MCF 10A (cell line): ENCODE measurements around the gene PPP5C. TPM values are rescaled to one million over a fixed set of nuclear protein-coding genes. Genes with fewer than 3 reads are reported as not detected.

Experiments used
- BruUV-seq: library from RNA; stranded (reverse); fragments of 400-500 nt; replicated peaks from 2 replicates; lab custom pipeline; 2021; lab: Mats Ljungman, UMichigan
- CTCF ChIA-PET: fragments of 300-600 bp; sonication (Branson Sonifier 250); formaldehyde crosslinking; extraction: SDS; loops from one replicate; lab custom pipeline; 2021; ENCODE audit warnings: antibody characterized with exemption, inconsistent platforms; lab: Yijun Ruan, JAX
- POLR2A ChIA-PET: fragments of 300-600, 350-650 bp; sonication (Branson Sonifier 250); formaldehyde crosslinking; extraction: SDS; loops from one replicate; lab custom pipeline; 2020; ENCODE audit warnings: antibody characterized with exemption, inconsistent platforms; lab: Yijun Ruan, JAX
- DNase-seq: peaks from one replicate; pipeline ENCODE4 v3.0.0-alpha.2; 2018; ENCODE audit not compliant: unreplicated experiment
- H3K27ac Mint-ChIP-seq: one replicate; pipeline ENCODE4 v1.8.0; 2022; ENCODE audit warnings: mild to moderate bottlenecking, low read depth, mixed read lengths; ENCODE audit not compliant: unreplicated experiment
- H3K27me3 Mint-ChIP-seq: one replicate; pipeline ENCODE4 v1.8.0; 2022; ENCODE audit warnings: mixed read lengths; ENCODE audit not compliant: insufficient read depth, unreplicated experiment
- H3K36me3 Mint-ChIP-seq: one replicate; pipeline ENCODE4 v1.8.0; 2022; ENCODE audit warnings: mild to moderate bottlenecking, moderate library complexity, mixed read lengths; ENCODE audit not compliant: insufficient read depth, unreplicated experiment
- H3K4me1 Mint-ChIP-seq: one replicate; pipeline ENCODE4 v1.8.0; 2022; ENCODE audit warnings: mixed read lengths; ENCODE audit not compliant: insufficient read depth, unreplicated experiment
- H3K4me3 Mint-ChIP-seq: one replicate; pipeline ENCODE4 v1.8.0; 2022; ENCODE audit warnings: mild to moderate bottlenecking, moderate library complexity, mixed read lengths; ENCODE audit not compliant: unreplicated experiment
- H3K9me3 Mint-ChIP-seq: one replicate; pipeline ENCODE4 v1.8.0; 2022; ENCODE audit warnings: mixed read lengths; ENCODE audit not compliant: unreplicated experiment
- CTCF ChIP-seq: fragments of 200-600 bp; IDR thresholded peaks from one replicate; pipeline ENCODE4 v1.8.0; 2022; ENCODE audit warnings: antibody characterized with exemption, mild to moderate bottlenecking; ENCODE audit not compliant: unreplicated experiment
- intact Hi-C: fragments of 100-400 bp; cut with micrococcal nuclease; formaldehyde crosslinking; loops from 2 replicates; pipeline ENCODE4 v1.14.1; 2022
- total RNA-seq: library from RNA; stranded (reverse); gene quantifications from 2 replicates; pipeline ENCODE4 v1.2.3, GENCODE V29; 2022

Gene PPP5C
- total RNA-seq, 1 experiment from 2014 or later = 81.5 TPM

DNA sequence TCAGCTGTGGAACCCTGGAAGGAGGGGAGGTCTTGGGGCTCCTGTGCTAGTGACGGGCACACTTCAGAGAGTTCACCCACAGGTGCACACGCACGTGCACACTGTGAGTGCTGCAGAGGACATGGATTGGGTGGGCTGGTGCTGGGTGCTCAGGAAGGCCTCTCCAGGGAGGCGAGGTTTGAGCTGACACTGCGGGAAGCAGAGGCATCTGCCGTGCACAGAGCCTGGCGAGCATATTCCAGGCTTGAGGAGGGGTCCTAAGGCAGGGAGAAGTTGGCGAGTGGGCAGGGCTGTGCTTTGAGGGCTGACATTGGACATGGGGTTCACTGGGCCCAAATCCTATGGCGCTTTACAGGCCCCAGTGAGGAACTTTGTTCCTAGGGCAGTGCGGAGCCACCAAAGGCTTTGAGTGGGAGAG, 40.8 kb downstream of the PPP5C start:
- intact Hi-C loops = no loop called here
- BruUV-seq = no TSS peak
- Mint-ChIP-seq H3K4me1 (no peaks in the 10 kb centered on the region), H3K9me3 (peaks cover 9% of the 10 kb centered on the region), H3K27ac (no peak overlapping the region), H3K36me3 (peaks cover 86% of the 10 kb centered on the region), H3K4me3 (no peak overlapping the region), H3K27me3 (no peaks in the 10 kb centered on the region)
- CTCF ChIA-PET = interaction anchor here (0.7 to 1.5 kb wide), 3 partner anchors 123 to 359 kb away, joined by 3 to 5 read pairs (median 3); no protein-coding TSS in a partner anchor
- no peak for DNase-seq
- POLR2A ChIA-PET = no interaction called here
- no peak for TF ChIP-seq CTCF

GRCh38 chr19:46388311-46389095, 41.6 kb downstream of the PPP5C start:
- ChIA-PET CTCF (interaction anchor here (0.7 to 1.6 kb wide), 4 partner anchors 99 to 360 kb away, joined by 3 to 5 read pairs (median 3); no protein-coding TSS in a partner anchor), POLR2A (interaction anchor here (0.6 kb wide), 1 partner anchor 14 kb away, joined by 3 read pairs; no protein-coding TSS in a partner anchor)
- no peak for DNase-seq
- intact Hi-C loops = no loop called here
- no peaks in the 10 kb centered on the region for H3K4me1 Mint-ChIP-seq
- H3K4me3 Mint-ChIP-seq = no peak overlapping the region
- no peak overlapping the region for H3K27ac Mint-ChIP-seq
- peaks cover 86% of the 10 kb centered on the region for H3K36me3 Mint-ChIP-seq
- H3K27me3 Mint-ChIP-seq = no peaks in the 10 kb centered on the region
- no peak for TF ChIP-seq CTCF
- BruUV-seq = no TSS peak
- H3K9me3 Mint-ChIP-seq = peaks cover 9% of the 10 kb centered on the region

- TF ChIP-seq CTCF = no peak
- H3K36me3 Mint-ChIP-seq = peaks cover 79% of the 10 kb centered on the region
- no peaks in the 10 kb centered on the region for H3K4me1 Mint-ChIP-seq
- no peak overlapping the region for H3K27ac Mint-ChIP-seq
- DNase-seq = no peak
- BruUV-seq = no TSS peak
- CTCF ChIA-PET = interaction anchor here (1.4 to 1.6 kb wide), 2 partner anchors 19 to 98 kb away, joined by 3 to 8 read pairs; no protein-coding TSS in a partner anchor
- intact Hi-C loops = no loop called here
- peaks cover 9% of the 10 kb centered on the region for H3K9me3 Mint-ChIP-seq
- POLR2A ChIA-PET = no interaction called here
- H3K4me3 Mint-ChIP-seq = no peak overlapping the region
- H3K27me3 Mint-ChIP-seq = no peaks in the 10 kb centered on the region
Measured at GRCh38 chr19:46390121-46390858, 43.4 kb downstream of the PPP5C start.

DNA sequence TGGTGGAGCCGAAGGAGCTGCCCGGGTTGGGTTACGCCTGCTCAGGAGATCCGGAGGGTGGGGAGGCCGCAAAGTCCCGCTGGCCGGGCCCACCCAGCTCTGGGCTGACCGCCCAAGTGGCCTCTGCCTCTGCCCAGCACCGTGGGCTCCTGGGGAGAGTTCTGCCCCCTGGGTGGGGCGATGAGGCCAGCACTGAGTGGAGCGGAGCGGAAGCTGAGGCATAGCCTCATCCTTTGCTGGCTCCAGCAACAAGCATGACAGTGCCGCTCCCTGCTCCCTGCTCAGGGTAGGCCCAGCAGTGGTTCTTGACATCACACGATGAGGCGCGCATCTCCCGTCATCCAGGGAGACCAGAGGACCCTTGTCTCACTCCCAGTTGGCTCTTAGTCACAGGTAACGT, 44.0 kb downstream of the PPP5C start:
- CTCF ChIA-PET = interaction anchor here (1.4 to 1.6 kb wide), 2 partner anchors 20 to 110 kb away, joined by 7 to 8 read pairs; no protein-coding TSS in a partner anchor
- intact Hi-C loops = no loop called here

More for the DNA sequence above, 44.0 kb downstream of the PPP5C start:
- Mint-ChIP-seq H3K9me3 (peaks cover 9% of the 10 kb centered on the region), H3K4me1 (no peaks in the 10 kb centered on the region), H3K27ac (no peak overlapping the region), H3K27me3 (no peaks in the 10 kb centered on the region), H3K4me3 (no peak overlapping the region), H3K36me3 (peaks cover 75% of the 10 kb centered on the region)
- BruUV-seq = no TSS peak
- POLR2A ChIA-PET = no interaction called here
- TF ChIP-seq CTCF = no peak
- no peak for DNase-seq
